ENCODE measurements around the gene DGKA. TPM values are rescaled to one million over a fixed set of nuclear protein-coding genes. Genes with fewer than 3 reads are reported as not detected.

DGKA gene
- total RNA-seq, 1 experiment from 2014 or later: 7.6 TPM

GRCh38 chr12:55901881-55902490 is 29.0 kb upstream of the DGKA start:
- TSS peak; percentile 80 for BruUV-seq (replicated peaks)
- no peaks in the 10 kb centered on the region for H3K27me3 ChIP-seq (ENCODE audit: control insufficient read depth, insufficient read depth, low read length)
- in situ Hi-C loops (cut with HindIII; ENCODE audit: low pct_unique_long_range_greater_than_20kb, low sequenced_read_pairs): no loop called here

GRCh38 chr12:55906056-55906455 is 24.9 kb upstream of the DGKA start:
- BruUV-seq (replicated peaks): no TSS peak
- in situ Hi-C loops (cut with HindIII; ENCODE audit: low pct_unique_long_range_greater_than_20kb, low sequenced_read_pairs) (no loop called here), intact Hi-C loops (cut with micrococcal nuclease; ENCODE audit: unreplicated experiment) (no loop called here)
- DNase-seq (ENCODE audit: low read depth, low spot score) (no peak), ATAC-seq (no peak)
- Histone ChIP-seq H3K9me3 (ENCODE audit: control insufficient read depth, insufficient read depth, low read depth, low read length) (no peaks in the 10 kb centered on the region), H3K27ac (ENCODE audit: low read length) (no peak overlapping the region), H3K4me3 (ENCODE audit: low read depth in 2 of 2, low read length in 2 of 2) (no peak overlapping the region), H3K36me3 (ENCODE audit: control insufficient read depth, insufficient read depth, low read length) (no peaks in the 10 kb centered on the region), H3K27me3 (ENCODE audit: control insufficient read depth, insufficient read depth, low read length) (no peaks in the 10 kb centered on the region), H3K4me1 (ENCODE audit: control insufficient read depth, insufficient read depth, low read length) (peaks cover 9% of the 10 kb centered on the region)
- ChIA-PET POLR2A (no interaction called here), CTCF (no interaction called here)
- TF ChIP-seq REST (IDR thresholded peaks at IDR 0.05; ENCODE audit: insufficient read depth in 1 of 2, low read depth in 2 of 2, low read length in 1 of 2): no peak
- TF ChIP-seq CTCF (IDR thresholded peaks at IDR 0.05): no peak
- no peak for TF ChIP-seq TCF7L2 (IDR thresholded peaks at IDR 0.05; ENCODE audit: low read depth, low read length)
- no peak for TF ChIP-seq POLR2AphosphoS5 (IDR thresholded peaks at IDR 0.05; ENCODE audit: low read depth, low read length)
- TF ChIP-seq SIN3A (IDR thresholded peaks at IDR 0.05; ENCODE audit: borderline replicate concordance, insufficient read depth, low read depth, low read length): no peak

More at GRCh38 chr12:55901881-55902490, 29.0 kb upstream of the DGKA start:
- ATAC-seq (0 out of 2 replicates have a peak, but pooled peaks have one; percentile 44), DNase-seq (ENCODE audit: low read depth, low spot score) (no peak)
- Histone ChIP-seq H3K36me3 (ENCODE audit: control insufficient read depth, insufficient read depth, low read length) (no peaks in the 10 kb centered on the region), H3K4me3 (ENCODE audit: low read depth in 2 of 2, low read length in 2 of 2) (no peak overlapping the region), H3K9me3 (ENCODE audit: control insufficient read depth, insufficient read depth, low read depth, low read length) (no peaks in the 10 kb centered on the region), H3K27ac (ENCODE audit: low read length) (no peak overlapping the region), H3K4me1 (ENCODE audit: control insufficient read depth, insufficient read depth, low read length) (no peaks in the 10 kb centered on the region)
- intact Hi-C loops (cut with micrococcal nuclease; ENCODE audit: unreplicated experiment): no loop called here
- ChIA-PET CTCF (no interaction called here), POLR2A (no interaction called here)
- TF ChIP-seq TCF7L2 (IDR thresholded peaks at IDR 0.05; ENCODE audit: low read depth, low read length) (no peak), POLR2AphosphoS5 (IDR thresholded peaks at IDR 0.05; ENCODE audit: low read depth, low read length) (no peak), SIN3A (IDR thresholded peaks at IDR 0.05; ENCODE audit: borderline replicate concordance, insufficient read depth, low read depth, low read length) (no peak), REST (IDR thresholded peaks at IDR 0.05; ENCODE audit: insufficient read depth in 1 of 2, low read depth in 2 of 2, low read length in 1 of 2) (no peak)
